Stimulated activated CD8-positive, alpha-beta memory T cell treated with anti-CD3 and anti-CD28 coated beads, Interleukin-2, amount 100 ng/mL, for 48 hours (primary cell): Measurements from ENCODE around the gene PRKCB.

Source experiments
- DNase-seq, 2 donors: peaks; one replicate each; pipeline ENCODE4 v3.0.0-alpha.2; 2020; ENCODE audit warnings: low read depth in 2 of 2

The PRKCB gene

DNA sequence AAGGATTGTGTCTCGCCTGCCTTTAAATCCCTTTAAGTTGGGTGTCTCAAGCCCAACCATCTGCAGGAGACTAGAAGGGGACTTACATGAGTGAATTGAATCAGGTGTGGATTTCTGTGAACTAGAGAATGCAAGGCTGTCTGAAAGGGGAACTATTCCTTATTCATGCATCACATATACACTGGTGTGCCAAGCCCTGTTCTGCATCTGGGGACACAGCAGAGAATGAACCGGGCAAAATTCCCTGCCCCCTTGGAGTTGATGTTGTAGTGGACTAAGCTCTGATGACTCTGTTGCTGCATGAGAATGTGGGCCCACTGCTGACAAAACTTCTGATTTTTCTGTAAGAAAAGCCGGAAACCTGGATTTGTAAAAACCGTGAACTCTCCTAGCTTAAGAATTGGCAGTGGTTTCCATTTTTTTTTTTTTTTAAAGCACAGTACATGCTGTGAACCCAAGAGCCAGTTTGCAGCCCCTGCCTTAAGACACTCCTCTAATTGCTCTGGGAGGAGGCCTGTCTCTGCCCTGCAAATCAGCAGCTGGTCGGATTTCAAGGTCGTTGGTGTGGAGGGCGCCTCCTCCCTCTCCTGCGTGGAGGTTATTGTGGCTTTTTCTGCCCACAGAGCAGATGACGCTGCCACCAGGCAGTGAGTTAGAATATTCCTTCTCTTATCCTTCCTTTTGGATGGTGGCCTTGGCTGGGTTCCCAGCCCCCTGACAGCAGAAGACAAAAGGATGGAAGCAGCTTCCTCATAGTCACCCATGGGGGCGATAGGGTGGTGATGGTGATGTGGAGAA is 131.0 kb downstream of the PRKCB start:
- DNase-seq = no peak

GRCh38 chr16:23967775-23968174 is 132.0 kb downstream of the PRKCB start:
- DNase-seq = no peak

- no peak for DNase-seq
These were observed 132.4 kb downstream of the PRKCB start for GRCh38 chr16:23968176-23968575.

GRCh38 chr16:23969468-23970297 is 133.9 kb downstream of the PRKCB start:
- DNase-seq = no peak

DNA sequence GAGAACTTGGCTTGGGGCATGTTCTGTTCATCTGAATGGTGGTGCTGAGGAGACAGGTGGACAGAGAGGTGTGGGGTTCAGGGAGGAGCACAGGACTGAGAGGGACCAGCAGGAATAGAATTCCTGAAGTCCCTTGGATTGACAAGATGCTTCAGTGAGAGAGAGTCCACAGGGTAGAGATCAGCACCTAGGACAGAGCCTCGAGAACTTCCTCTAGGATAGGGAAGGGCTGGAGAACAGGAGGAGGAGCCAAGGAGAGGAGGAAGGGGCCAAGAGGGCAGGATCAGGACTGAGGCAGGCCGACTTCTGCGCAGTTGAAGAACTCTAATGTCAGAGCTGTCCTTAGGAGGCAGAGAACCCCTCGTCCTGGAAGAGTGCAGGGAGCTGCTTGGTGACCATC is 138.4 kb downstream of the PRKCB start:
- no peak for DNase-seq

- DNase-seq = no peak
These were observed 139.5 kb downstream of the PRKCB start for GRCh38 chr16:23975293-23975692.

GRCh38 chr16:23976091-23976490 is 140.3 kb downstream of the PRKCB start:
- no peak for DNase-seq

DNA sequence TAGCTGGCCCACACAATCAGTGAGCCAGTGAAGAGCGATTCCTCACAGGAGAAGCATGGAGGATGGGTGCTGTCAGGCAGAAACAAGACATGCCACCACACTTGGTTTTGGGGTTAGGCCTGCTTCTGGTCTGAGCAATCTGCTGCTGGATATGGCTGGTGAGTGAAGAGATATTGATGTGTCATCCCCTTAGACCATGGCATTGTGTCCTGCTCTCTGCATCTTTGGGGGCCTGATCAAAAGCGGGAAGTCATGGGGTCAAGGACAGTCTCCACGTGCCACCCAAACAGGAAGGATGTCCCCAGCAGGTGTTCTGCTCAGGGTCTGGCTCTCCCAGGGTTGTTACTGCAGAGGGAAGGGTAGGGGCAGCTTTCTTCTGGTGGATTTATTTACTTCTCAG is 140.7 kb downstream of the PRKCB start:
- no peak for DNase-seq

DNA sequence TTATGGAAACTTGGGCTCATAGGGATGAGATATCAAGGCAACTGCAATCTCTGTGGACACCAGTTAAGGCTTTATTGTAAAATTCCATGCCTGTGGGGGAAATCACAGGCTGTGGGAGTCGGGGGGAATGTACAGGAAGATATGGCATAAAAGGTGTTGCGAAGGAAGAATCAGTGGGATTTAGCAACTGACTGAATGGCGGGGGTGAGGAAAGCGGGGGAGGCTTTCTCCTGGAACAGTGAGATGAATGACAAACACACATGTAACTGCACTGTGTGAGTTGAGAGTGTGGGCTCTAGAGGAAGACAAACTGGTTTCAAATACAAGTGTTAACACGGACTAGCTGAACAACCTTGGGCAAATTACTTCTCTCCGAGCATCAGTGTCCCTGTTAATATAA is 143.7 kb downstream of the PRKCB start:
- no peak for DNase-seq

DNA sequence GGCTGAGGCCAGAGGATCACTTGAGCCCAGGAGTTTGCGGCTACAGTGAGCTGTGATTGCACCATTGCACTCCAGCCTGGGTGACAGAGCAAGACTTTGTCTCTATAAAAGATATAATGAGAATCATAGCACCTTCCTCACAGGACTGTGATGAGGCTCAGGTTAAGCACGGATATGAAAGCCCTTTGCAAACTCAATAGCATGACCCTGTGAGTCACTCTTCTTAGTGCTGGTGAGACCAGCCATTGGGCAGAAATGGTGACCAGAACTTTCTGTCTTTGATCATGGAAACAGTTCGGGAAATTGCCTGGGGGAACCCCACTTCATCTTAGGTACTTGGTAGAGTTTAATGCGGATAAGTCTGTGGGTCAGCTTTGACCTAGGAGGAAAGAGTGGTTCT is 144.2 kb downstream of the PRKCB start:
- DNase-seq = no peak

GRCh38 chr16:23981429-23982399 is 145.9 kb downstream of the PRKCB start:
- no peak for DNase-seq

- DNase-seq = no peak
These were observed 150.7 kb downstream of the PRKCB start for GRCh38 chr16:23986455-23986854.

DNA sequence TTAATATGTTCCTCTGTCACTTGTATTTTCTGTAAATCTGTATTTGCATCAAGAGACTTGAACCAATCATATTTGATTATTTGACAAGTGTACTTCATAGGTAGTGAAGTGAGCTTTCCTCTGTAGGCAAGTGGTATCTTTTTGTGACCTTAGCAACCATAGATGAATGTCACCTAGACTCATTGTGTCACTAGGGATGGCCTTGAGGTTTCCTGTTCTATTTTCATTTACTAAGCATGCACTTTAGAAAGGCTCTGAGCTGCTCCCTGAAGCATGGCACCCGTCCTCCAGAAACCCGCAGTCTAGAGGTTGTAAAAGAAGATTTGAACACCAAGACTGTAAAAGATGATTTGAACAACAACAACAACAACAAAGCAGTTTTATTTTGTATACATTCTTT is 151.7 kb downstream of the PRKCB start:
- no peak for DNase-seq

DNA sequence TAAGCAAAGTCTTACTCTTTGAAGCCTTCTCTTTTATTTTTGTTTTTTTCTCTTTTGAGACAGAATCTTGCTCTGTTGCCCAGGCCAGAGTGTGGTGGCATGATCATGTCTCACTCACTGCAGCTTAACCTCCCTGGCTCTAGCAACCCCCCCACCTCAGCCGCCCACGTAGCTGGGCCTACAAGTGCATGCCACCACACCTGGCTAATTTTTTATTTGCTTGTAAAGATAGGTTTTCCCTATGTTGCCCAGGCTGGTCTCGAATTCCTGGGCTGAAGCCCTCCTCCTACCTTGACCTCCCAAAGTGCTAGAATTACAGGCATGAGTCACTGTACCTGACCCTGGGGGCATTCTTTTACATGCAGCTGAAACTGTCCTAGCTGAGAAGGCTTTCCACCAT is 154.7 kb downstream of the PRKCB start:
- no peak for DNase-seq

DNA sequence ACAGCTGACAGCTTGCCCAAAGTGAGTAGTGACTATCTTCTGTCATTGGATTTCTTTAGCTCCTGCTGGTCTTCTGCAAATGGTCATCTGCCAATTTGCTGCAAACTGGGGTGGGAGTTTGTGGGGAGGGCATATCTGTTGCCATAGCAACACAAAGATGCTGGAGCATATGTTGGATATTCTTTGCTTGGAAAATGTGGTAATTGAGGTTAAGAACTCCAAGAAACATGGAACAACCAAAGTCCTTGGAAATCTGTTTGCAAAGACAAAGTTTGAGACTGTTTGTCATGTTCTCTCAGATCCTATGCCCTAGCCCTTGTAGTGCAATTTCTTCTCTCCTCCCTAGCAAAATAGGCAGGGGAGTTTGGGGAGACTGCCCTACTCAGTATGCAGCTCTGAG is 155.3 kb downstream of the PRKCB start:
- no peak for DNase-seq

- no peak for DNase-seq
These were observed 158.8 kb downstream of the PRKCB start for GRCh38 chr16:23994615-23995014.

DNA sequence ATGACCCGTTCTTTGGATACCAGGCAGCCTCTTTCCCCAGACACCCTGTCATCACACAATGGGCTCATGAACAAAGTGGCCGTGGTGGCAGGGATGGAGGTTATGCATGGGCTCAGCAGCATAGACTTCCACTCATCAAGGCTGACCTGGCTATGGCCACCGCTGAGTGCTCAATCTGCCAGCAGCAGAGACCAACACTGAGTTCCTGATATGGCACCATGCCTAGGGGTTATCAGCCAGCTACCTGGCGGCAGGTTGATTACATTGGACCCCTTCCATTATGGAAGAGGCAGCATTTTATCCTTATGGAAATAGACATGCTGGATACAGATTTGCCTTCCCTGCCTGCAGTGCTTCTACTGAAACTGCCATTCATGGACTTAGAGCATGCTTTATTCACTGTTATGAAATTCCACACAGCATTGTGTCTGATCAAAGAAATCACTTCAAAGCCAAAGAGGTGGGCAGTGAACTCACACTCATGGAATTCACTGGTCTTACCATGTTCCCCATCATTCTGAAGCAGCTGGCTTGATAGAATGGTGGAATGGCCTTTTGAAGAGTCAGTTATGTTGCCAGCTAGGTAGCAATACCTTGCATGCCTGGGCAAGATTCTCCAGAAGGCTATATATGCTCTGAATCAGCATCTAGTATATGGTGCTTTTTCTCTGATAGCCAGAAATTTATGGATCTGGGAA is 160.6 kb downstream of the PRKCB start:
- no peak for DNase-seq

GRCh38 chr16:23998771-23999170 is 163.0 kb downstream of the PRKCB start:
- DNase-seq = no peak

DNA sequence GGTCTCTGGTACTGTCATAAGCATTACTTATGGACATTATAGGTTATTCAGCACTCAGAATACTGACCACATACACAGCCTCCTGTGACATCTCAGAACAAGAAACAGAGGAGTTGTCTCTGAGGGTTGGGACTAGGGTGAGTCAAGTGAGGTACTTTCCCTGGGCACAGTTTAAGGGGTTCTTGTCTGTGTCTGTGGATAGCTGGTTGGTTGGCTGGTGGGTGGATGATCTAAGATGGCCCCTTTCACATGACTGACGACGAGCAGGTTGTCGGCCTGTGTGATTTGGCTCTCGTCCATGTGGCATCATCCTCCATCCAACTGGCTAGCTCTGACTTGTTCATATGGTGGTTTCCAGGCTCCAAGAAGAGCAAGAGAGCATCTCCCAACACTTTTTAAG is 163.9 kb downstream of the PRKCB start:
- DNase-seq = peak; percentile 53 to 67

- DNase-seq = no peak
These were observed 165.9 kb downstream of the PRKCB start for GRCh38 chr16:24001710-24002109.

DNA sequence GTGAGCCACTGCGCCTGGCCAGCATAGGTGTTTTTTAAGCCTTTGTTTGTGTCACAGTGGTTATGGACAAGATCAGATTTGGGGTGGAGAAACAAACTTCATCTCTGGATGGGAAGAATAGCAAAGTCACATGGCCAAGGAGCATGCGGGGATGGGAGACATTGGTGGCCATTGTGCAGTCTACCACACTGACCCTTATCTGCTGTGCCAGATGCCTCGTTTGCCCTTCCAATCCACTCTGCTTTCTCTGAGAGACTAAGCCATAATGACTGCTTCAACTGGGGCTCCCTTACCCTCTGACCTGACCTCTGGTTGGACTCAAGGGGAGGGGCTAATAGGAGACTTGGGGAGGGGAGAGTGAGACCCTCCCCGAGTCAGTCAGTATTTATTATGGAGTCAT is 166.8 kb downstream of the PRKCB start:
- DNase-seq = no peak
